Activated CD8-positive, alpha-beta memory T cell treated with anti-CD3 and anti-CD28 coated beads, Interleukin-2, amount 10 ng/mL, durations not matched to agents 7 days and 5 days (primary cell): ENCODE results near the gene DPYSL4. TPM values are rescaled to one million over a fixed set of nuclear protein-coding genes. Genes with fewer than 3 reads are reported as not detected.
A peak's percentile ranks its signal among the peaks of the same experiment; 100 is the strongest.
"Not testable (repeated sequence)": the region's sequence is repeated elsewhere in the genome, so short reads cannot be mapped to it uniquely, and the experiment has no call there.

Source experiments
- ATAC-seq: fragments of 150-1000 bp; cut with Tn5 transposase; one replicate; pipeline ENCODE4 v1.10.0; 2021; ENCODE audit warnings: moderate library complexity
- CTCF ChIA-PET: fragments of 350-600 bp; sonication (Branson Sonifier 250); formaldehyde crosslinking; loops from one replicate; lab custom pipeline; 2021; ENCODE audit warnings: antibody characterized with exemption; lab: Charles Lee
- DNase-seq: peaks from one replicate; pipeline ENCODE4 v3.0.0-alpha.2; 2020
- H3K27ac Mint-ChIP-seq: one replicate; pipeline ENCODE4 v1.8.0; 2021; ENCODE audit warnings: mild to moderate bottlenecking, mixed read lengths
- H3K27me3 Mint-ChIP-seq: one replicate; pipeline ENCODE4 v1.8.0; 2021; ENCODE audit warnings: mixed read lengths
- H3K36me3 Mint-ChIP-seq: one replicate; pipeline ENCODE4 v1.8.0; 2021; ENCODE audit warnings: mild to moderate bottlenecking, mixed read lengths
- H3K4me1 Mint-ChIP-seq: one replicate; pipeline ENCODE4 v1.8.0; 2021; ENCODE audit warnings: mixed read lengths
- H3K4me3 Mint-ChIP-seq: one replicate; pipeline ENCODE4 v1.8.0; 2021; ENCODE audit warnings: mild to moderate bottlenecking, moderate library complexity, mixed read lengths
- H3K9me3 Mint-ChIP-seq: one replicate; pipeline ENCODE4 v1.8.0; 2022; ENCODE audit warnings: low read depth, mixed read lengths
- total RNA-seq, 2 experiments: library from RNA; stranded (reverse); gene quantifications; one replicate each; pipeline ENCODE4 v1.2.3, GENCODE V29; 2021

DPYSL4 gene
- total RNA-seq, 2 experiments from 2014 or later: 1.5 to 2.6 TPM

GRCh38 chr10:132210766-132211165 lies 24.0 kb downstream of the DPYSL4 start:
- Mint-ChIP-seq H3K4me1 (no peaks in the 10 kb centered on the region), H3K27ac (no peak overlapping the region), H3K27me3 (no peaks in the 10 kb centered on the region), H3K36me3 (peaks cover 1% of the 10 kb centered on the region), H3K9me3 (peaks cover 9% of the 10 kb centered on the region), H3K4me3 (no peak overlapping the region)
- no peak for ATAC-seq
- CTCF ChIA-PET: no interaction called here
- DNase-seq: no peak

DNA sequence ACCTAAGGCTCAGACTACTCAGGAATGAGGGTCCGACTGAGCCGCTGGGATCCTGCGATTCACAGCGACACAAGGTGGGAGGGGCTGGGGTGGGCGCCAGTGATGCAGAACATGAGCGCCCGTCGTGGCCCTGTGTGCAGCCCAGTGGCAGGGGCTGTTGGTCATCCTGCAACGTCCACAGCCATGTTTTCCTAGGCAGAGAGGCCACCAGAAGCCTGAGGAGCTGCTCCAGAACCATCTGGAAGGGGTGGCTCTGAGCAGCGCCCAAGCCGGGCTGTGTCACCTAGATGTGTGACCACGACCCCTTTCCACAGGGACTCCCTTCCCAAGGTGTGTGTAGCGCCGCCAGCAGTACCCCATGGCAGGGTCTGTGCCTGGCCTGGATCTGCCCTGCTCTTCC lies 24.5 kb downstream of the DPYSL4 start:
- H3K4me1 Mint-ChIP-seq: no peaks in the 10 kb centered on the region
- no peak overlapping the region for H3K4me3 Mint-ChIP-seq
- ATAC-seq (no peak), DNase-seq (no peak)
- H3K9me3 Mint-ChIP-seq: peaks cover 9% of the 10 kb centered on the region
- peaks cover 1% of the 10 kb centered on the region for H3K36me3 Mint-ChIP-seq
- no peak overlapping the region for H3K27ac Mint-ChIP-seq
- CTCF ChIA-PET: no interaction called here
- H3K27me3 Mint-ChIP-seq: no peaks in the 10 kb centered on the region

GRCh38 chr10:132212816-132213215 lies 26.1 kb downstream of the DPYSL4 start:
- H3K27ac Mint-ChIP-seq: no peak overlapping the region
- no peak for ATAC-seq
- no peak for DNase-seq
- CTCF ChIA-PET: no interaction called here
- H3K36me3 Mint-ChIP-seq: peaks cover 4% of the 10 kb centered on the region
- no peak overlapping the region for H3K4me3 Mint-ChIP-seq
- H3K4me1 Mint-ChIP-seq: no peaks in the 10 kb centered on the region
- H3K9me3 Mint-ChIP-seq: peaks cover 15% of the 10 kb centered on the region
- H3K27me3 Mint-ChIP-seq: no peaks in the 10 kb centered on the region

GRCh38 chr10:132213917-132214316 lies 27.2 kb downstream of the DPYSL4 start:
- no peak overlapping the region for H3K4me3 Mint-ChIP-seq
- no peaks in the 10 kb centered on the region for H3K4me1 Mint-ChIP-seq
- peaks cover 15% of the 10 kb centered on the region for H3K9me3 Mint-ChIP-seq
- H3K27me3 Mint-ChIP-seq: no peaks in the 10 kb centered on the region
- CTCF ChIA-PET: no interaction called here
- DNase-seq: no peak
- H3K36me3 Mint-ChIP-seq: peaks cover 4% of the 10 kb centered on the region
- no peak for ATAC-seq
- H3K27ac Mint-ChIP-seq: no peak overlapping the region

GRCh38 chr10:132216441-132216840 lies 29.7 kb downstream of the DPYSL4 start:
- H3K27me3 Mint-ChIP-seq, H3K27ac Mint-ChIP-seq, CTCF ChIA-PET, ATAC-seq, H3K4me3 Mint-ChIP-seq, H3K36me3 Mint-ChIP-seq, H3K4me1 Mint-ChIP-seq, DNase-seq: not testable (repeated sequence)
- H3K9me3 Mint-ChIP-seq: peaks cover 15% of the 10 kb centered on the region

DNA sequence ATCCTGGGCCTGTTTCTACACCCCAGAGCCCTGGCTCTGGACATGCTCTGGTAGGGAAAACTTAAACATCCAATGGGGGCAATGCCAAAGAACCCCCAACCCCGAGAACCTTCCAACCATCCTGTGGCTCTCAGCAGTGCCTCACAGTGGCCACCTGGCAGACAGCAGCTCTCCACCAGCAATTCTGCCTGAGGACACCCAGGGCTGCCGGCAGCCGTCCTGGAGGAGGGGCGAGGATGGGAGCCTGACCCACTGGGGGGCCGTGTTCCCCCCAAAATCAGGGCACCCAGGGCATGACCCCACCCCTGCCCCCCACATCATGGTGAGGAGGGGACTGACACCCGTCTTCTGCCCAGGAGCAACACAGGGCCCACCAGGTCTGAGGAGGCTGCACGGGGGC lies 32.7 kb downstream of the DPYSL4 start:
- Mint-ChIP-seq H3K27ac (no peak overlapping the region), H3K27me3 (no peaks in the 10 kb centered on the region), H3K9me3 (peaks cover 10% of the 10 kb centered on the region), H3K36me3 (peaks cover 4% of the 10 kb centered on the region), H3K4me1 (no peaks in the 10 kb centered on the region), H3K4me3 (no peak overlapping the region)
- DNase-seq (no peak), ATAC-seq (no peak)
- CTCF ChIA-PET: no interaction called here

DNA sequence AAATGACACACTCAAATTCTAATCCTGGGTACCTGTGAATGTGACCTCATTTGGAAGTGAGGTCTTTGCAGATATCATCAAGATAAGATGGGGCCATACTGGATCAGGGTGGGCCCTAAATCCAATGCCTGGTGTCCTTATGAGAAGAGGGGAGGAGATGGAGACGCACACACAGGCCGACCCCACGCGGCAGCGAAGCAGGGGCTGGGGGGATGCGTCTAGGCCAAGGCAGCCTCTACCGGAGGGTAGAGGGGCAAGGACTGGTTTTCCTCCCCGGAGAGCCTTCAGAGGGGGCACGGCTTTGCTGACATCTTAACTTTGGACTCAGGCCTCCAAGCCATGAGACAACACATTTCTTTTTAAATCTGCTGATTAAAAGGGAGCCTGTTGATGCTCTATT lies 33.3 kb downstream of the DPYSL4 start:
- DNase-seq (no peak), ATAC-seq (no peak)
- Mint-ChIP-seq H3K27me3 (no peaks in the 10 kb centered on the region), H3K4me1 (no peaks in the 10 kb centered on the region), H3K4me3 (no peak overlapping the region), H3K27ac (no peak overlapping the region), H3K36me3 (peaks cover 4% of the 10 kb centered on the region), H3K9me3 (peaks cover 10% of the 10 kb centered on the region)
- CTCF ChIA-PET: no interaction called here

DNA sequence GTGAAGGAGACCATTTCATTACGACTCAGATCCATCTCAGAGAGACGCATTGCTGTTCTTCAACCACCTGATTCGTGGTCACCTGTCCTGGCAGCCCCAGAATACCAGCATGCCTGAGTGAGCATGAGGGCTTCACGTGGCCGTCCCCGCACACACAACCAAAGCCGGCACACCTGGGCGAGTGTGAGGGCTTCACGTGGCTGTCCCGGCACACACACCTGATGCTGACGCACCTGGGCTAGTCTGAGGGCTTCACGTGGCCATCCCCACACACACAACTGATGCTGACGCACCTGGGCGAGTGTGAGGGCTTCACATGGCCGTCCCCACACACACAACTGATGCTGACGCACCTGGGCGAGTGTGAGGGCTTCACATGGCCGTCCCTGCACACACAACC lies 34.2 kb downstream of the DPYSL4 start:
- CTCF ChIA-PET: not testable (repeated sequence)

GRCh38 chr10:132222726-132223125 lies 36.0 kb downstream of the DPYSL4 start:
- DNase-seq: no peak
- Mint-ChIP-seq H3K27me3 (no peaks in the 10 kb centered on the region), H3K9me3 (peaks cover under 1% of the 10 kb centered on the region), H3K27ac (no peak overlapping the region), H3K4me1 (peaks cover 5% of the 10 kb centered on the region), H3K36me3 (no peaks in the 10 kb centered on the region), H3K4me3 (no peak overlapping the region)
- CTCF ChIA-PET: interaction anchor here (1.5 kb wide), 1 partner anchor 231 kb away, joined by 3 read pairs; no protein-coding TSS in a partner anchor
- ATAC-seq: no peak

More for the DNA sequence above, 34.2 kb downstream of the DPYSL4 start:
- H3K4me1 Mint-ChIP-seq, H3K4me3 Mint-ChIP-seq, H3K27ac Mint-ChIP-seq, H3K9me3 Mint-ChIP-seq, DNase-seq, H3K27me3 Mint-ChIP-seq, ATAC-seq, H3K36me3 Mint-ChIP-seq: not testable (repeated sequence)

DNA sequence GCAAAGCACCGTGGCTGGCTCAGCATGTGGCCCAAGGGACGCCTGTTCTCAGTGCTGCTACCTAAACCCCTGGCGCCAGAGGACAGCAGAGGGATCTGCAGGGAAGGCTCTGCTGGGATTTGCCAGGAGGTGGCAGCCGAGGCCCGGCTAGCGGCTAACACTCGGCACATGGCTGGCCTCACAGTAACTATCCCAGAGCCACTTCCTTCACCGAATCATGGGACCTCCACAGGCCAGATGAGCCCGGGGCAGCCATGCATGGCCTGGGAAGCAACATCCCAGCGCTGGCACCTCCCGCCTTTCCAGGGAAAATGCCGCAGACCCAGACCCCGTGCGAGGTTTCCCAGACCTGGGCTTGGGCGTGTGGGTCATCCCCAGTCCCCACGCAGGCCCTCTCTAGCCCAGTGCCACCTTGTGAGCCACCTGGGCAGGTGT lies 36.4 kb downstream of the DPYSL4 start:
- Mint-ChIP-seq H3K4me3 (no peak overlapping the region), H3K9me3 (no peaks in the 10 kb centered on the region), H3K36me3 (no peaks in the 10 kb centered on the region), H3K27me3 (no peaks in the 10 kb centered on the region), H3K4me1 (peaks cover 7% of the 10 kb centered on the region), H3K27ac (no peak overlapping the region)
- CTCF ChIA-PET: interaction anchor here (1.3 to 1.5 kb wide), 2 partner anchors 131 to 230 kb away, joined by 3 to 4 read pairs; no protein-coding TSS in a partner anchor
- ATAC-seq: peak; percentile 95
- peak; percentile 81 for DNase-seq

- CTCF ChIA-PET: interaction anchor here (1.3 to 1.5 kb wide), 2 partner anchors 130 to 230 kb away, joined by 3 to 4 read pairs; no protein-coding TSS in a partner anchor
- Mint-ChIP-seq H3K36me3 (no peaks in the 10 kb centered on the region), H3K27ac (no peak overlapping the region), H3K9me3 (no peaks in the 10 kb centered on the region), H3K4me1 (peaks cover 7% of the 10 kb centered on the region), H3K4me3 (no peak overlapping the region), H3K27me3 (no peaks in the 10 kb centered on the region)
- no peak for ATAC-seq
- DNase-seq: no peak
Observed at GRCh38 chr10:132223611-132224342, 37.0 kb downstream of the DPYSL4 start.

DNA sequence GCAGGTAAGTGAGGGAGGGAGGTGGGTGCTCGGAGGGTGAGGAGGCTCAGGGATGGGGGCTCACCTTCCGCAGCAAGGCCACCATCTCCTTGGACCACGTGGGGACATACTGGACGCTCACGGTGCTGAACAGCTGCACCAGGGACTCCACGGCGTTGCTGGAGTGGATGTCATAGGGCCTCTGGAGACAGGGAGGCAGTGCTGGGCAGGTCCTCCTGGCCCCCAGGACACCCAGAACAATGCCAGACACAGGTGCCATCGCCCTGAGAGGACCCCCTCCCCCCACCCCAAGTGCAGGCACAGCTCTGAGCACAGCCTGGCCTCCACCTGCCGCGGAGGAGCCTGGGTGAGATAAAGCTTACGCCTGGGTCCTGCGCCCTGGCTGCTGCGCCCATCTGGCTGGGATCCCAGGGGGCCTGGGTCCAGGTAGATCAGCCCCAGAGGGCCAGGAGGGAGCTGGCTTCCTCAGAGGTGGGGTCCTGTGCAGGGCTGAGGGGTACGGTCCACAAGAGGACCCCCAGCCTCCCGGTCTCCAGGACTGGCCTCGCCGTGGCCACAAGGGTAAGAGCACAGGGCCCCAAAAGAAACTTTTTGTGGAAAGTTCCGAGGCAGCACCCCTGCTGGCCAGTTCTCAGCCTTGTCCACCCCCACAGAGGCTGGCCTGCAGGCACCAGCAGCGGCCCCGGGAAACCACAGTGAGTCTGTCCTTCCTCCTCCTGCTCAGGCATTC lies 37.8 kb downstream of the DPYSL4 start:
- Mint-ChIP-seq H3K27ac (no peak overlapping the region), H3K9me3 (no peaks in the 10 kb centered on the region), H3K4me3 (no peak overlapping the region), H3K4me1 (peaks cover 14% of the 10 kb centered on the region), H3K27me3 (no peaks in the 10 kb centered on the region), H3K36me3 (no peaks in the 10 kb centered on the region)
- CTCF ChIA-PET: interaction anchor here (1.3 kb wide), 2 partner anchors 9 to 129 kb away, joined by 3 to 4 read pairs; no protein-coding TSS in a partner anchor
- ATAC-seq: no peak
- no peak for DNase-seq

GRCh38 chr10:132225073-132225848 lies 38.5 kb downstream of the DPYSL4 start:
- DNase-seq (no peak), ATAC-seq (no peak)
- no peaks in the 10 kb centered on the region for H3K27me3 Mint-ChIP-seq
- peaks cover 18% of the 10 kb centered on the region for H3K4me1 Mint-ChIP-seq
- CTCF ChIA-PET: interaction anchor here (1.3 kb wide), 1 partner anchor 8 kb away, joined by 3 read pairs; no protein-coding TSS in a partner anchor
- no peak overlapping the region for H3K27ac Mint-ChIP-seq
- no peak overlapping the region for H3K4me3 Mint-ChIP-seq
- H3K36me3 Mint-ChIP-seq: no peaks in the 10 kb centered on the region
- H3K9me3 Mint-ChIP-seq: no peaks in the 10 kb centered on the region
